Gastrocnemius medialis (tissue), 4 donors: ENCODE measurements around the gene MCF2L2.

Experiments
- CTCF ChIP-seq, 5 experiments: fragments of 450-650 bp in 3 of 5; fragments of 200-600 bp in 2 of 5; sonication (generic) in 2 of 5; IDR thresholded peaks in 4 of 5; conservative IDR thresholded peaks in 1 of 5; 1 replicate in 4 of 5; 2 replicates in 1 of 5; pipeline ENCODE4 v1.5.1; 2016 to 2019; ENCODE audit warnings: antibody characterized with exemption in 5 of 5, mild to moderate bottlenecking in 3 of 5, moderate library complexity in 3 of 5
- POLR2A ChIP-seq, 2 donors: fragments of 450-650 bp; IDR thresholded peaks; one replicate each; pipeline ENCODE4 v1.6.1; 2017; ENCODE audit warnings: antibody characterized with exemption in 2 of 2, mild to moderate bottlenecking in 2 of 2, moderate library complexity in 2 of 2

- TF ChIP-seq CTCF (IDR thresholded peaks at IDR 0.05 in 4 of 5, conservative IDR thresholded peaks at IDR 0.05 in 1 of 5) (no peak), POLR2A (IDR thresholded peaks at IDR 0.05) (no peak)
These were observed 104.3 kb downstream of the MCF2L2 start for GRCh38 chr3:183324083-183324482.
